ENCODE results near the gene TMEM184B. TPM values are rescaled to one million over a fixed set of nuclear protein-coding genes. Genes with fewer than 3 reads are reported as not detected.

TMEM184B gene
- total and polyA plus RNA-seq, 2 of the 8 experiments (the other 6 are each of a cell fraction or from before 2014, with no cell fraction given) = 41.6 to 81.0 TPM

DNA sequence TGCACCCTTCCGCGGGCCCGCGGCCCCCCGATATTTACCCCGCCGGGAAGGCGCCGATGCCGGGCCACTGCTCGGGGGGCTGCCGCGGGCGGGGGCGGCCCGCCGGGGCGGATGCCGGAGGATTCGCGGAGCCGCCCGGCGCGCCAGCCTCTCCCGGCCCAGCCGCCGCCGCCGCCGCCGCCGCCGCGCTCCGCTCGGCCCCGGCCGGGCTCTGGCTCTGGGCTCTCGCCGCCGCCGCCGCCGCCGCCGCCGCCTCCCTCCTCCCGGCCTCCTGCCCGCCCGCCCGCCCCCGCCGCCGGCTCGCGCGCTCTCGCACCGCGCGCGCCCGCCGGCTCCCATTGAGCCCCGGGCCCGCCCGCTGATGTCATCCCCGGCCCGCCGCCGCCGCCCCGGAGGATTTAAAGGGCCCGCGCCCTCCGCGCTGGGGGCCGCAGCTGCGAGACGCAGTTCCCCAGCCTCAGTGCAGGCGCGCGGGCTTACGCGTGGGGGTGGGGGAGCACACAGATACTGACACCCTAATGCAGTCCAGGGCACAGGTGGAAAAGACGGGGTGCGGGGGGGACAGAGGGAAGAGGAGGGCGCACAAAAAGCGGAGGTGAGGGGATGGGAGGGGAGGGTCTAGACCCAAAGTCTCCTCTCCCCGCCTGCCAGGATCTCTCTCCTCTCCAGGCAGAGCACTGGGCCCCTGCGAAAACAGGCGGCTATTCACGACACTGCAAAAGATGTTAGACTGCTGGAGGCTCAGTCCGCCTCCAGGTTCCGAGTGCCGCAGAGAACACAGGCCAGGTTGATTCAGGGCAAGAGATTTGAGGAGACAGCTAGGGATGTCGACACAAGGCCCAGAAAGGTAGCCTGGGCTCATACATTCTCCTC, 44.5 kb upstream of the TMEM184B start, which contains the start of gene CSNK1E:
CSNK1E (minus strand) TSS at position 312 of the 873 bp plus-strand sequence. CDS start 3,276 bp downstream, outside the sequence.
- H3K14ac ChIP-seq (ENCODE audit: insufficient read length) = no peak within 1 kb of the TSS
- H3K23ac ChIP-seq (ENCODE audit: insufficient read length) = no peak within 1 kb of the TSS
- WGBS, 2 experiments (ENCODE audit: extremely low coverage in 1 of 2, insufficient coverage in 1 of 2, insufficient read length in 1 of 2, insufficient replicate concordance in 2 of 2, low coverage in 1 of 2, low lambda C conversion rate in 2 of 2, missing lambda C conversion rate in 1 of 2) = 7% methylated on average over 19 of the region's 98 CpGs; no CpG with 5 or more reads in 1 of the 2 experiments
- peaks cover 43 to 65% of the 10 kb centered on the region in 2 experiments for H3K79me2 ChIP-seq (ENCODE audit: control insufficient read depth in 1 of 2, insufficient read depth in 2 of 2, low read length in 2 of 2)
- peak within 1 kb of the TSS; percentile 88; the same call in 1 of the 2 replicates for H2AK5ac ChIP-seq (ENCODE audit: low read depth, low read length)
- peak within 1 kb of the TSS; percentile 28 for H3K4ac ChIP-seq (replicated peaks; ENCODE audit: insufficient read length, low read depth, low read length)
- peaks cover 10% of the 10 kb centered on the region; the same call in 1 of the 2 replicates for H3K23me2 ChIP-seq (ENCODE audit: low read depth, low read length)
- peak within 1 kb of the TSS; percentile 3 for H3K56ac ChIP-seq (replicated peaks; ENCODE audit: insufficient read length, low read depth, low read length)
- H3K27ac ChIP-seq (ENCODE audit: low read depth, low read length) = peak within 1 kb of the TSS; percentile 84
- peaks cover 22% of the 10 kb centered on the region for H3K79me1 ChIP-seq (ENCODE audit: low read depth, low read length)
- peak within 1 kb of the TSS; percentile 89 to 97 (median 90) for H3K9ac ChIP-seq (replicated peaks in 1 of 4; ENCODE audit: extremely low read depth in 1 of 4, low read depth in 3 of 4, low read length in 3 of 4)
- H2BK15ac ChIP-seq (ENCODE audit: low read length) = 0 out of 2 replicates have a peak within 1 kb of the TSS, but pooled peaks have one; percentile 14
- H4K8ac ChIP-seq (ENCODE audit: extremely low read depth, insufficient read depth, low read length) = peak within 1 kb of the TSS; percentile 97; the same call in 1 of the 2 replicates
- no peak for FAIRE-seq
- H3K4me1 ChIP-seq (replicated peaks in 1 of 4; ENCODE audit: control insufficient read depth in 3 of 4, insufficient read depth in 4 of 4, low read length in 3 of 4) = peaks cover 15 to 46% (median 40%) of the 10 kb centered on the region in 4 experiments
- no peak within 1 kb of the TSS; the same call in 1 of the 2 replicates for H2AFZ ChIP-seq (ENCODE audit: low read length)
- no peak within 1 kb of the TSS for H2BK20ac ChIP-seq (ENCODE audit: low read length)
- H3K18ac ChIP-seq (ENCODE audit: extremely low read depth, low read length) = peak within 1 kb of the TSS; percentile 82
- peak within 1 kb of the TSS; percentile 13 for H2BK120ac ChIP-seq (replicated peaks; ENCODE audit: low read depth, low read length)
- H2BK12ac ChIP-seq (ENCODE audit: low read depth, low read length) = peak within 1 kb of the TSS; percentile 91
- H3K27me3 ChIP-seq (replicated peaks in 1 of 4; ENCODE audit: control insufficient read depth in 3 of 4, extremely low read depth in 1 of 4, insufficient read depth in 3 of 4, low read length in 3 of 4) = no peaks in the 10 kb centered on the region
- no peaks in the 10 kb centered on the region for H3K9me3 ChIP-seq (ENCODE audit: insufficient read depth in 2 of 2, low read depth in 1 of 2, low read length in 1 of 2)
- peak in 1 of 2 experiments; percentile 84 for DNase-seq (ENCODE audit: low read depth in 1 of 2, low spot score in 2 of 2)
- POLR2A ChIA-PET (ENCODE audit: partially characterized antibody) = interaction anchor here (0.8 to 3.1 kb wide), 17 partner anchors 8 to 104 kb away, joined by 3 to 27 read pairs (median 4); no protein-coding TSS in a partner anchor
- H3K36me3 ChIP-seq (ENCODE audit: control insufficient read depth in 2 of 4, insufficient read depth in 4 of 4, low read length in 3 of 4) = peaks cover 10 to 19% (median 12%) of the 10 kb centered on the region in 4 experiments; a peak in 6 of 8 replicates
- peak within 1 kb of the TSS; percentile 89 to 95 for H3K4me2 ChIP-seq (ENCODE audit: insufficient read depth in 1 of 2, low read depth in 2 of 2, low read length in 2 of 2)
- peaks cover 25 to 34% of the 10 kb centered on the region in 2 experiments for H4K20me1 ChIP-seq (replicated peaks in 1 of 2; ENCODE audit: control insufficient read depth in 1 of 2, insufficient read depth in 2 of 2, low read length in 2 of 2)
- H4K5ac ChIP-seq (ENCODE audit: insufficient read length, low read depth, low read length) = peak within 1 kb of the TSS; percentile 86
- CTCF ChIA-PET (ENCODE audit: partially characterized antibody) = interaction anchor here (1.2 to 1.8 kb wide), 5 partner anchors 11 to 36 kb away, joined by 3 to 10 read pairs (median 5); no protein-coding TSS in a partner anchor
- peak within 1 kb of the TSS; percentile 88 to 99 (median 94) for H3K4me3 ChIP-seq (ENCODE audit: extremely low read depth in 1 of 4, insufficient read depth in 2 of 4, low read depth in 3 of 4, low read length in 4 of 4)
- peak within 1 kb of the TSS; percentile 75 for H4K91ac ChIP-seq (replicated peaks; ENCODE audit: insufficient read length, low read length)
- H2BK5ac ChIP-seq (ENCODE audit: low read depth, low read length) = peak within 1 kb of the TSS; percentile 84
- no peak for TF ChIP-seq CHD2 (IDR thresholded peaks at IDR 0.05; ENCODE audit: low read length)
- no peak for TF ChIP-seq HDAC2 (IDR thresholded peaks at IDR 0.05; ENCODE audit: borderline replicate concordance in 1 of 2, low read depth in 2 of 2, low read length in 2 of 2)
- TF ChIP-seq FOSL1 (IDR thresholded peaks at IDR 0.05; ENCODE audit: insufficient read depth, low read depth, low read length) = no peak
- no peak for TF ChIP-seq SP1 (IDR thresholded peaks at IDR 0.05; ENCODE audit: low read depth, low read length)
- TF ChIP-seq SIN3A (conservative IDR thresholded peaks at IDR 0.05 in 1 of 2, IDR thresholded peaks at IDR 0.05 in 1 of 2; ENCODE audit: low read depth in 1 of 2, low read length in 2 of 2) = 0 out of 4 replicates have a peak, but pooled peaks of 1 of the 2 experiments have one; percentile 45
- peak; percentile 50 to 62 for TF ChIP-seq POLR2A (IDR thresholded peaks at IDR 0.05; ENCODE audit: control extremely low read depth in 1 of 2, low read depth in 2 of 2, low read length in 2 of 2)
- TF ChIP-seq CTBP2 (IDR thresholded peaks at IDR 0.05; ENCODE audit: borderline replicate concordance, insufficient read depth, insufficient read length, low read length) = no peak
- 0 out of 2 replicates have a peak, but pooled peaks have one; percentile 31 for TF ChIP-seq CREB1 (IDR thresholded peaks at IDR 0.05)
- TF ChIP-seq KDM1A (IDR thresholded peaks at IDR 0.05; ENCODE audit: borderline replicate concordance, low read length) = 0 out of 2 replicates have a peak, but pooled peaks have one; percentile 23
- no peak for TF ChIP-seq EP300 (IDR thresholded peaks at IDR 0.05; ENCODE audit: borderline replicate concordance in 1 of 2, low read depth in 2 of 2, low read length in 2 of 2)
